HepG2 (cell line): ENCODE results near the gene PLXNA3. TPM values are rescaled to one million over a fixed set of nuclear protein-coding genes. Genes with fewer than 3 reads are reported as not detected.

Experiments
- ATAC-seq: fragments of 200-7000 bp; cut with Tn5 transposase; 3 replicates; pipeline ENCODE4 v1.9.1; 2020; ENCODE audit warnings: mild to moderate bottlenecking, moderate library complexity
- BruUV-seq: library from RNA; stranded (reverse); fragments of 400-500 nt; replicated peaks from 2 replicates; lab custom pipeline; 2021; lab: Mats Ljungman, UMichigan
- CTCF ChIA-PET: fragments of 300-600 bp; formaldehyde crosslinking; extraction: SDS; loops from one replicate; lab custom pipeline; 2021; ENCODE audit warnings: low total read pairs, inconsistent platforms, low intra/inter-chr PET ratio; lab: Yijun Ruan, JAX
- POLR2A ChIA-PET: fragments of 350-600 bp; sonication (Branson Sonifier 250); formaldehyde crosslinking; loops from one replicate; lab custom pipeline; 2020; ENCODE audit warnings: antibody characterized with exemption, inconsistent platforms; lab: Yijun Ruan, JAX
- DNase-seq: peaks from one replicate; pipeline ENCODE4 v3.0.0-alpha.2; 2015; ENCODE audit warnings: low spot score
- FAIRE-seq: peaks from 3 replicates; lab custom pipeline; 2011; peaks lifted over from hg19 to GRCh38; lab: Jason Lieb, UNC
- H2AFZ ChIP-seq: one replicate; pipeline ENCODE4 v1.6.1; 2011; ENCODE audit warnings: low read length, inconsistent platforms
- H3K27ac ChIP-seq: fragments of 300-600 bp; 3 replicates; pipeline ENCODE4 v1.8.0; 2011; ENCODE audit warnings: mixed run types, mild to moderate bottlenecking, mixed read lengths, low read length, inconsistent platforms; ENCODE audit not compliant: insufficient read depth; ENCODE audit errors: extremely low read length
- H3K27me3 ChIP-seq, 2 experiments: fragments of 200-600 bp in 1 of 2; 2 replicates in 1 of 2; 3 replicates in 1 of 2; pipeline versions ENCODE4 v1.6.0 to v1.8.0; 2011; ENCODE audit warnings: low read length in 2 of 2, mild to moderate bottlenecking in 2 of 2, moderate library complexity in 2 of 2, inconsistent platforms in 1 of 2; ENCODE audit not compliant: insufficient read depth in 2 of 2, control insufficient read depth in 1 of 2
- H3K36me3 ChIP-seq, 2 experiments: fragments of 200-600 bp in 1 of 2; replicated peaks in 1 of 2; 2 replicates in 1 of 2; 3 replicates in 1 of 2; pipeline versions ENCODE4 v1.5.1 to v1.8.0; 2011; ENCODE audit warnings: low read length in 2 of 2, inconsistent platforms in 1 of 2; ENCODE audit not compliant: insufficient read depth in 2 of 2, control insufficient read depth in 1 of 2
- H3K4me1 ChIP-seq: 2 replicates; pipeline ENCODE4 v1.5.1; 2012; ENCODE audit warnings: low read length, inconsistent platforms; ENCODE audit not compliant: insufficient read depth
- H3K4me2 ChIP-seq: 2 replicates; pipeline ENCODE4 v1.6.0; 2011; ENCODE audit warnings: low read depth, low read length, inconsistent platforms
- H3K4me3 ChIP-seq, 3 experiments: fragments of 200-600 bp in 1 of 3; sonication (generic), shearing (Covaris generic) in 1 of 3; replicated peaks in 1 of 3; 2 replicates each; pipeline ENCODE4 v1.5.1; 2011 to 2016; ENCODE audit warnings: low read length in 3 of 3, inconsistent platforms in 2 of 3, low read depth in 2 of 3, mild to moderate bottlenecking in 2 of 3, control low read depth in 1 of 3, mixed read lengths in 1 of 3; ENCODE audit not compliant: insufficient read depth in 1 of 3
- H3K79me2 ChIP-seq: one replicate; pipeline ENCODE4 v1.6.1; 2011; ENCODE audit warnings: low read length, inconsistent platforms; ENCODE audit not compliant: insufficient read depth
- H3K9ac ChIP-seq: 2 replicates; pipeline ENCODE4 v1.6.0; 2011; ENCODE audit warnings: mild to moderate bottlenecking, low read depth, low read length, inconsistent platforms; ENCODE audit not compliant: insufficient read depth
- H3K9me3 ChIP-seq: 2 replicates; pipeline ENCODE4 v1.5.1; 2012; ENCODE audit warnings: mild to moderate bottlenecking, low read length
- H4K20me1 ChIP-seq: 2 replicates; pipeline ENCODE4 v1.6.0; 2011; ENCODE audit warnings: inconsistent platforms, mild to moderate bottlenecking, low read length, moderate library complexity; ENCODE audit not compliant: insufficient read depth
- CEBPB ChIP-seq: IDR thresholded peaks from 2 replicates; pipeline ENCODE4 v1.6.1; 2011; ENCODE audit warnings: low read depth, low read length, improper control_type of control experiment, borderline replicate concordance
- ELK4 ChIP-seq: sonication (generic); formaldehyde crosslinking; IDR thresholded peaks from 2 replicates; pipeline ENCODE4 v1.9.0; 2021; ENCODE audit warnings: missing genetic modification reagents, borderline replicate concordance
- WGBS: methylation state at CpG from one replicate; pipeline ENCODE4 v1.1.6; 2017; ENCODE audit warnings: low lambda C conversion rate; 5-methylcytosine and 5-hydroxymethylcytosine counted together
- in situ Hi-C: cut with HindIII; loops from 2 replicates; pipeline ENCODE4 v1.10.0; 2017; ENCODE audit warnings: low pct_unique_long_range_greater_than_20kb; ENCODE audit not compliant: extremely low pct_ligation_motif_present
- intact Hi-C: fragments of 100-400 bp; cut with micrococcal nuclease; formaldehyde crosslinking; loops from one replicate; pipeline ENCODE4 v1.10.0; 2022; ENCODE audit not compliant: unreplicated experiment
- polyA plus RNA-seq, 8 experiments: library from polyadenylated mRNA; depleted of rRNA in 3 of 8; stranded (reverse) in 7 of 8; unstranded in 1 of 8; fragments of >200 nt; fragmentation: Illumina TruSeq in 4 of 8; extraction: Trizol in 4 of 8; gene quantifications; 2 replicates each; pipeline versions ENCODE4 v1.2.1 to v1.2.3, GENCODE V29; 2011 to 2016; ENCODE audit warnings: low read depth in 4 of 8, missing spikeins in 1 of 8, mixed read lengths in 1 of 8; ENCODE audit not compliant: insufficient read depth in 1 of 8
- total RNA-seq, 5 experiments: library from RNA; depleted of rRNA; stranded (reverse); fragments of >200 nt; fragmentation: Illumina TruSeq; extraction: Trizol; gene quantifications; 2 replicates each; pipeline ENCODE4 v1.2.3, GENCODE V29; 2016; ENCODE audit warnings: low read depth in 1 of 5

The PLXNA3 gene
- total and polyA plus RNA-seq, 2 of the 13 experiments (the other 11 are each of a cell fraction or from before 2014, with no cell fraction given): 5.8 to 20.6 TPM

GRCh38 chrX:154525606-154526490 is 67.8 kb downstream of the PLXNA3 start:
- Histone ChIP-seq H3K4me2 (no peak overlapping the region), H3K27me3 (no peaks in the 10 kb centered on the region)
- TF ChIP-seq CEBPB (peak; percentile 47; the same call in 1 of the 2 replicates), ELK4 (CRISPR knock-in tag) (no peak)
- TF ChIP-seq, all 625 proteins: peak for 1
- in situ Hi-C loops (loop anchor here (25.0 kb wide), 1 partner anchor 114 kb away; the partner anchor contains the start of genes DNASE1L1 and TAFAZZIN), intact Hi-C loops (no loop called here)
- Histone ChIP-seq H3K4me3 (no peak overlapping the region), H3K27ac (no peak overlapping the region), H3K9ac (no peak overlapping the region), H3K4me1 (peaks cover 56% of the 10 kb centered on the region), H3K79me2 (no peaks in the 10 kb centered on the region), H3K36me3 (no peaks in the 10 kb centered on the region), H4K20me1 (no peaks in the 10 kb centered on the region), H3K9me3 (no peaks in the 10 kb centered on the region), H2AFZ (no peak overlapping the region)
- ChIA-PET CTCF (no interaction called here), POLR2A (interaction anchor here (1.4 to 6.0 kb wide), 4 partner anchors 16 to 152 kb away, joined by 5 to 38 read pairs (median 8); partner anchors contain the start of genes PLXNA3 and SLC10A3)
- 95% methylated on average over 14 of the region's 14 CpGs for WGBS
- no peak for ATAC-seq
- FAIRE-seq: no peak
- DNase-seq: no peak
- BruUV-seq: no TSS peak
